D721Med (cell line): ENCODE data around the gene CAMK1G.

Source experiments
- DNase-seq: peaks from one replicate; pipeline ENCODE4 v3.0.0; 2011; ENCODE audit warnings: low spot score; ENCODE audit not compliant: insufficient read length
- FAIRE-seq: peaks from 2 replicates; lab custom pipeline; 2011; peaks lifted over from hg19 to GRCh38; lab: Jason Lieb, UNC
- CTCF ChIP-seq: IDR thresholded peaks from 2 replicates; pipeline ENCODE4 v1.5.1; 2012; ENCODE audit warnings: mild to moderate bottlenecking, control low read depth; ENCODE audit not compliant: insufficient read depth; ENCODE audit errors: missing control alignments

CAMK1G gene

GRCh38 chr1:209576392-209577197 lies 6.9 kb upstream of the CAMK1G start:
- DNase-seq (peak; percentile 54), FAIRE-seq (no peak)
- TF ChIP-seq CTCF: peak; percentile 99

DNA sequence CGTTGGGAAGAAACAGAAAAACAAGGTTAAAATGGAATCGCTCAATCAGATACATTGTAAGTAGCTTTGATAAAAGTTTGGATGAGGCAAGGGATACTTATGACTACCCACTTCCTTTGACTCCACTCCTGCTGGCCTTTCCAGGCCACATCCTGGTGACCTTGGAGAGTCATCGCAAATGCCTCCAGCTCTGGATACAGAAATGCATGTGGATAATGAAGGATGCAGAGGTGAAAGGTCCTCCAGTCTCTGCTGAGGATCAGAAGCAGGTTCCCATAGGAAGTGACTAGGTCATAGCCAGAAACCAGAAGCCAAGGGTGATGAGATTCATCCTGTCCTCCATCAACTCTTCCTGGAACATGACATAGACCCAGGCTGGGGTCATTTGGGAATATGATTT lies 6.2 kb upstream of the CAMK1G start:
- TF ChIP-seq CTCF: no peak
- no peak for DNase-seq
- FAIRE-seq: no peak

- no peak for FAIRE-seq
Observed at GRCh38 chr1:209580577-209580976, 2.9 kb upstream of the CAMK1G start.

DNA sequence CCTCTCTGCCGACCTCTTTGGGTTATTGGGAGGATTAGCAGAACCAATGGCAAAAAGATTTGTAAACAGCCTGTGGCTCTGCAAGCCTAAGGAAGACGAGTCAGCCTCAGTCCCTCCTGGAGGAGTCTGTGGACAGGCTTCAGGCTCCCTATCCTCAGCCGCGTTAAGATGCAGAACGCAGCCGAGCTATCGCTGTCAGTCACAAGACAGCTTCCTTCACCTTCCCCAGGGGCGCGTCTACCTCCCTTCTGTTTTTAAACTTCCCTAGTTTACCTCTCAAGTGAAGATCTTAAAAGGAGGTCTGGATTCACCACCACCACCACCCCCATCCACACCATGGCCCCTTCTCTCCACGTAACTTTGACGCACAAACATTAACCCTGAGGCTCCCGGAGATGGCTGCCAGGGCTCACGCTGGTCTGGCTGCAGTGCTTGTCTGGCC lies 738 bp downstream of the CAMK1G start:
- FAIRE-seq (no peak), DNase-seq (no peak)
- TF ChIP-seq CTCF: no peak

More at GRCh38 chr1:209580577-209580976, 2.9 kb upstream of the CAMK1G start:
- no peak for TF ChIP-seq CTCF
- DNase-seq: no peak

- DNase-seq: no peak
- FAIRE-seq: no peak
Observed at GRCh38 chr1:209585197-209585596, 1.7 kb downstream of the CAMK1G start.

DNA sequence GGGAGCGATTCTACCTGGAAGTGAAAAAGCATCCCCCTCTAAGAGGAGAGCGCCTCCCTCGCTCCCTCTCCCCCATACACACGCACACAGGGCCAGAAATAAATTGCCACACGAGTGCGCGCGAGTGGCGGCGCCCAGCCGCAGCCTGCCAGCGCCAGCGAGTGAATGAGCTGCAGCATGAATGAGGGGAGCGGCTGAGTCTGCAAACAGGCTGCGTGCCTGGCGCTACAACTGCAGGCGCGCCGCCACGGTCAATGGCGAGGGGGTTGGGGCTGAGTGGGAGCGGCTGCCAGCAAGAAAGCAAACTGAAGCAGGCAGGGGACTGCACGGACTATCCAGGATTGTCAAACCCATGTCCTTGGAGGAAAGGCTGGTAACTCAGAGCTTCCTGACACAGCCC lies 2.2 kb downstream of the CAMK1G start:
- DNase-seq (no peak), FAIRE-seq (no peak)
- no peak for TF ChIP-seq CTCF

More at GRCh38 chr1:209585197-209585596, 1.7 kb downstream of the CAMK1G start:
- no peak for TF ChIP-seq CTCF

GRCh38 chr1:209586221-209586740 lies 2.8 kb downstream of the CAMK1G start:
- TF ChIP-seq CTCF: no peak
- FAIRE-seq: no peak

More at GRCh38 chr1:209586221-209586740, 2.8 kb downstream of the CAMK1G start:
- no peak for DNase-seq
